Limb (tissue), 2 donors: Measurements from ENCODE around the gene ECSIT.

Experiments used
- DNase-seq, 2 donors: peaks; one replicate each; pipeline ENCODE4 v3.0.0-alpha.2; 2016; ENCODE audit errors: extremely low spot score in 2 of 2

Gene ECSIT

GRCh38 chr19:11550265-11550664, 21.3 kb upstream of the ECSIT start:
- DNase-seq: no peak

DNA sequence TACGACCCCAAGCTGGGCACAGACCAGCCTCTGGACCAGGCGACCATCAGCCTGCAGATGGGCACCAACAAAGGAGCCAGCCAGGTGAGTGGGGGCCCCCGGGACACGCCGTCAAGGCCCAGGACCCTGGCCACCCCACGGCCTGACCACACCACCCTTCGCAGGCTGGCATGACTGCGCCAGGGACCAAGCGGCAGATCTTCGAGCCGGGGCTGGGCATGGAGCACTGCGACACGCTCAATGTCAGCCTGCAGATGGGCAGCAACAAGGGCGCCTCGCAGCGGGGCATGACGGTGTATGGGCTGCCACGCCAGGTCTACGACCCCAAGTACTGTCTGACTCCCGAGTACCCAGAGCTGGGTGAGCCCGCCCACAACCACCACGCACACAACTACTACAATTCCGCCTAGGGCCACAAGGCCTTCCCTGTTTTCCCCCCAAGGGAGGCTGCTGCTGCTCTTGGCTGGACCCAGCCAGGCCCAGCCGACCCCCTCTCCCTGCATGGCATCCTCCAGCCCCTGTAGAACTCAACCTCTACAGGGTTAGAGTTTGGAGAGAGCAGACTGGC, 20.5 kb upstream of the ECSIT start:
- DNase-seq: no peak

GRCh38 chr19:11547929-11548700, 19.2 kb upstream of the ECSIT start:
- DNase-seq: no peak

DNA sequence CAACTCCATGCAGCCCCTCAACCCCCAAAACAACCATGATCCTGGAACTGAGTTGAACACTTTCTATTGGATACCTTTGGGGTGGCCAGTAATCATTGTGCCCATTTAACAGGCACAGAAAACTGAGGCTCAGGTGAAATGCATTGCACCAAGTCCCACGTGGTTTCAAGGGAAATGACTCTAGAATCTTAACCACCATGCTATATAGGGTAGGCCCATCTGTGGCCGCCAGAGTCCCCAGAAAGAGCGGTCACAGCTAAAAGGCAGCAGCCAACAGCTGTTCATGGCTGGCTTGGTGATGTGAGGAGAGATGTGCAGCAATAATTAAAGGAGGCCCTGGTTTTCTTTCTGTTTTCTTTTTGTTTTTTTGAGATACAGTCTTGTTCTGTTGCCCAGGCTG, 12.3 kb upstream of the ECSIT start:
- DNase-seq: no peak

DNA sequence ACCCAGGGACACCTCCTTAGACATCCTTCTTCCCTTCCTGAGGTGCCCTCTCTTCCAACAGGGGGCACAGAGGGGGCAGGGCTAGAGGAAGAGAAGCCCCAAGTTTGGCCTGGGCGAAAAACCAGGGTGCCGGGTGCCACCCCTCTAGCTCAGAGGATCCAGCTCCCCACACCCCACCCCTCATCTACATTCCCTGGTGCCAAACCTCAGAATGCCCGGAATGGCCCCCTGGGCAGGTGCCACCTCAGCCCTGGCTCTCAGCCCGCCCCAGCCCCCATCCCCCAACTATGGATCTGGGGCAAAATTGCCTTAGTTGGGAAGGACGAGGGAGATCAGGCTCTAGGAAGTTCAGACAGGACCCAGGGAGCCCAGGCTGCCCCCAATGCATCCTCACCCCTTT, 11.7 kb upstream of the ECSIT start:
- DNase-seq: no peak

DNA sequence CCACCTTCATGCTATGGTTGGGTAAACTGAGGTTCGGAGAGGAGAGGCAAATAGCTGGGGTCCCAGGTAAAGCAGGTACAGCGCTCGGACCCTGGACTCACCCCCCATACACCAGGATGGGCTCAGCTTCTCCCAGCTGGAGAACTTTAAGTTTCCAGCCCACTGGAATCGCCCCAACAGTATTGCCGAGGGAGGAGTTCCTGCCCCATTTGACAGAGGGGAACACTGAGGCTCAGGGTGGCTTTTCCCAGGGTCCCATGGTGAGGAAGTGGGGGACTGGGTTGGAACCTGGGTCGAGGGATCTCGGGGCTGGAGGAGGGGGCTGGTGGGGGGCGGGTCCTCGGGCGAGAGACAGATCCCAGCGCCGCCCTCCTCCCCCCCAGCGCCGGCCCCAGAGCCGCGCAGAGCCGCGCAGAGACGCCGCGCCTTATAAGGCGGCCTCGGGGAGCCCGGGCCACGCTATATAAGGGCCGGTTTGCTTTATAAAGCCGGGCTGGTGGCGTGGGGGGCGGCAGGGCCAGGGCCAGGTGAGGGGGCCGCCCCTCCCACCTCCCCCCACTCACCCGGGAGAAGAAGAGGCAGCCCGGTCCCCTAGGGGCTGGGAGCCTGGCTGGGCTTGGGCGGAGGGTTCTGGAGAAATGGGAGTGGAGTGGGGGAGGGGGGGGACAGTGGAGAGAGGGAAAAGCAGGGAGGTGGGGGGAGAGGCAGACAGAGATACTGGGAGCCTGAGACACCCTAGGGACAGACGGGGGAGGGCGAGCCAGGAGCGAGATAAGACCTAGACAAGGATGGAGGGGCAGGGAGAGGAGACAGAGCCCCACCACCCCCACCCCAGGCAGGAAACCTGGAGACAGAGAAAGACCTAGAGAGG, 10.8 kb upstream of the ECSIT start:
- DNase-seq: peak in 1 of 2 donors; percentile 57

DNA sequence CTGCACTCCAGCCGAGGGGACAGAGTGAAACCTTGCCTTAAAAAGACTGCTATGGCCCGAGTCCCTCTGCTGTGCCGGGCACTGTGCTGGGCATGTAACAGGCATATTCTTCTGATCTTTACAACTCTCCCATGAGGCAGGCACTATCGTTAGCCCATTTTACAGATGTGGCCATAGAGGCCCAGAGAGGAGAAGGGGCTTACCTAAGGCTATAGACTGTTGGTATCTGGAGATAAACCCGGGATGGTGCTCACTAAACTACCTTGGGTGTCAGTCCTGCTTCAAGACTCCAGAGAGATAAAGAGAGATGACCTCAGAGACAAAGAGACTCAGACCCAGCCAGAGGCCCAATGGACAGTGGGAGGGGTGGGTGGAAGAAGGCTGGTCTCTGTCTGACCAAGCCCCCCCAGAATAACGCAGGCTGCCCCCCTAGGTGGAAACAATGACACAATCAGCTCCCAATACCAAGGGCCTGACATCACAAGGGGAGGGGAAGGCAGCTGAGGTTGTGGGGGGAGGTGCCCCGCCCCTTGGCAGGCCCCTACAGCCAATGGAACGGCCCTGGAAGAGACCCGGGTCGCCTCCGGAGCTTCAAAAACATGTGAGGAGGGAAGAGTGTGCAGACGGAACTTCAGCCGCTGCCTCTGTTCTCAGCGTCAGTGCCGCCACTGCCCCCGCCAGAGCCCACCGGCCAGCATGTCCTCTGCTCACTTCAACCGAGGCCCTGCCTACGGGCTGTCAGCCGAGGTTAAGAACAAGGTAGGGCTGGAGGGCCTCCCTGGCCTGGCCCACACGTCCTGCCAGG, 9.5 kb upstream of the ECSIT start, which contains the start of gene CNN1:
Gene CNN1, plus strand, starts transcription at position 620 of the 805 bp plus-strand sequence. Its CDS starts 77 bp downstream, at position 697.
- peak; percentile 54 to 70 for DNase-seq

- peak; percentile 65 to 92 for DNase-seq
Measured at GRCh38 chr19:11535792-11536595, 7.1 kb upstream of the ECSIT start.

GRCh38 chr19:11534948-11535347, 6.0 kb upstream of the ECSIT start:
- no peak for DNase-seq

GRCh38 chr19:11534538-11534937, 5.6 kb upstream of the ECSIT start:
- no peak for DNase-seq

DNA sequence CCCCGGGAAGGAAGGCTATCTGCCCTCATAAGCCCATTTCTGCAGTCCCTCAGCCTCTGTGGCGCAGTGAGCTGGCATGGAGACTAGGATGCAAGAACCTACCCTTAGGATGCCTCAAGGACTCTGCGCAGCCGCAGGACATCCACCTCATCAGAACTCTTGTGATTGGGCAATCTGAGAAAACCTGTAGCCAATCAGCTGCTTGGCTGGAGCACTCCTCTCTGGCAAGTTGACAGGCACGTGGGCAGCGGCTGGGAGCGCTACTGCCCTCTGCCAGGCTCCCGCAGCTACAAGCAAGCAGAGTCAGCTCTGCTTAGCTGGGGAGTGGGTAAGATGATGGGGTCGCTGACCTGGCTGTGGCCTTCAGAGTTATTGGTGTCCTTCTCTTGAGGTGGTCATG, 1.5 kb upstream of the ECSIT start:
- peak; percentile 62 to 63 for DNase-seq

DNA sequence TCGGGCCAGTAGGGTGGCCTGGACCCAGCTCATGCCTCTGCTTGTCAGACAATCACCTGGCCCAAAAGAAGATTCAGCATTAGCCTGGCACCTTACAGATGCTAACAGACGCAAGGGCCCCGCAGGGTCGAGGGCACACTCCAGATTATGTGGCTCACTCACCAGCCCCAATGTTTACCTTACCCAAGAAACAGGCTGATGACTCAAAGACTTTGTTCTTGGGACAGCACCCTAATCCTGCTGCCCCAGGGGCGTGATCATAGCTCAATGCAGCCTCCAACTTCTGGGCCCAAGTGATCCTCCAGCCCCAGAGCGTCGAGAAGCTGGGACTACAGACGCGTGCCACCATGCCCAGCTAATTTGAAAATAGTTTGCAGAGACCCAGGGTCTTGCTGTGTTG, 9.8 kb downstream of the ECSIT start:
- no peak for DNase-seq

DNA sequence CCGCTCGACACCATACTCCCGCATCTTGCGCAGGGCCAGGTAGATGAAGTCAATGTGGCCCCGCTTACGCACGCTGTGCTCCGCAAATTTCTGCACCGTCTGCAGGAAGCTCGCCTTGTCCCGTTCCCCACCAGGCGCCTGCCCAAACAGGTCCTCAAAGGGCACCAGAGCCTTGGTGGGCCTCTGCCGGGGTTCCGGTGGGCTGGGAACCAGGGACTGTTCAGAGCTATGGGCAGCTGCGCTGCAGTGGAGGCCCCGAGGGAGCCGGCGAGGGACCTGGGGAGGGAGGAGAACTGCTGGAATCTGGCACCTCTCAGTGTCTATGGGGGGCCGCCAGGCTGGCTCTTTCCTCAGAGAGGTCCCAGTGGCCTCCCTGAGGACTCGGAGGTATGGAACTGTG, 15.0 kb downstream of the ECSIT start:
- no peak for DNase-seq

GRCh38 chr19:11510444-11510843, 18.5 kb downstream of the ECSIT start:
- no peak for DNase-seq

- no peak for DNase-seq
Measured at GRCh38 chr19:11507370-11508078, 21.4 kb downstream of the ECSIT start.

- no peak for DNase-seq
Measured at GRCh38 chr19:11506967-11507366, 22.0 kb downstream of the ECSIT start.

DNA sequence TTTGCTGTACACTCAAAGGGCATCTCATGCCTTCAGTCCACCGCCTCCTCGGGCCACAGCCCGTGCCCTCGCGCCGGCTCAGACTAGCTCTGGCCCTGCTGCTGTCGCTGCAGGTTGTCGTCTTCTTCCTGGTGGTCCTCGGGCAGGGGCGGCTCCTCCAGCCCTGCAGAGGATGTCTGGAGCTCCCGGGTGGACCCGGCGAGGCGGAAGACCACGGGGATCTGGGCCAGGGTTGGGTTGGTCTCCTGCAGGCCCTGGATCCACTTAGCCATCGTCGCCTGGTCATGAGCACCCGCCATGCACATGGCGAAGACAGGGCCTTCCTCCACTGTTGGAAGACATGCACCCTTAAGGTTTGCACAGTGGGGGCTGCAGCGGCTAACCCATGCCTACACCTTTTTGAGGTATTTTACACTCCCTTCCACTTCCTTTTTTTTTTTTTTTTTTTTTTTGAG, 22.8 kb downstream of the ECSIT start:
- DNase-seq: no peak

DNA sequence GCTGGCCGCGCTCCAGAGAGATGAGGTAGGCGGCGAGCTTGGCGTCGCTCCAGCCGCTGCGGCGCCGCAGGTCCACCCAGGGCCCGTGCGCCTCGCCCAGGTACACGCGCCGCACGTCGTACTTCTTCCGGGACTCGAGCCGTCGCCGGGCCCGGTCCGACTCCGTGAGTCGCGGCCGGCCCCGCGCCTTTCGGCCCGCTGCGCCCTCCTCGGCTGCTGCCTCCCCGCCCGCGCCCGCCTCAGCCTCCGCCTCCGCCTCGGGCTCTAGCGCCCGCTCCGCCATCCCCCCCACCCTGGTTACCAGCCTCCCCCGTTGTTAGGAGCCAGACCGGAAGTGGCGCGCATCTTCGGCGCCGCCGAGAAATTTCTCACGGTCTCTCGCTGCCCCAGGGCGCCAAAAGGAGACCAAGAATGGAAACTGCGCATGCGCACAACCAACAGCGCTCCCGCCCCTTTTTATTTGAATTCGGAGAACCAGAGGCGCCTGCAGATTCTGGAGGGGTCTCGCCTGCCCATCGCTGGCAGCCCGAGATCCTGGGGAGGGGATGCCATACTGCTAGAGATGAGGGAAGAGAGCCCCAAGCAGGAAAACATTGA, 23.3 kb downstream of the ECSIT start, which contains the start of gene ZNF653:
Gene ZNF653, minus strand, starts transcription at position 336 of the 597 bp plus-strand sequence. Its CDS starts 53 bp downstream, at position 283.
- peak; percentile 95 to 98 for DNase-seq

DNA sequence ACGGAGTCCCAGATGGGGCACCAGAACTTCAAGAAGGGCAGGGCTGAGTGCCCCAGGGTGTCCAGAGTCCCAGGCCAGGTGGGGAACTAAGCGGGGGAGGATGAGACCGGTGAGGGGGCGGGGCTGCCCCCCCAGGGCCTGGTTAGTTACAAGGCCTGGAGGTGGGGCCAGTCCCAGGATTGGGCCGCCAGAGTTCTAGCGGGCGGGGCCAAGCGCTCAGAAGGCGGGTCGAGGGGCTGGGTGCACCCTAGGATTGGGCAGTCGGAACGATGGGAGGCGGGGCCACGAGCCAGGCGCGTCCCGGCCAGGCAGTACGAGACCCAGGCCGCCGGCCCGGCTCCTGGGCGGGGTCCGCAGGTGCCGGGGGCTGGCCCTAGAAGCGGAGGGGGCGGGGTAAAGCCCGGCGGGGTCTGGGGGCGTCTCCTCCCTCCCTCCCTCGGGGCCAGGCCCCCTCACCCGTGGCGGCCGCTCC, 23.9 kb downstream of the ECSIT start:
- peak; percentile 92 to 97 for DNase-seq
